RPMI7951 (cell line): ENCODE results near the gene POLR1B. TPM values are rescaled to one million over a fixed set of nuclear protein-coding genes. Genes with fewer than 3 reads are reported as not detected.

ENCODE experiments used
- total RNA-seq: library from RNA; depleted of rRNA; stranded (reverse); fragments of >200 nt; shearing (Covaris generic); gene quantifications from 2 replicates; pipeline ENCODE4 v1.2.3, GENCODE V29; 2014; rRNA removed

POLR1B gene
- total RNA-seq, 1 experiment from 2014 or later: 21.3 TPM

Other genes starting within 250 kb of the POLR1B start
- 3.4 and 3.7 TPM in 2 replicates for gene RGPD8, start 108.8 kb upstream of the POLR1B start, total RNA-seq
- 45.8 and 58.9 TPM in 2 replicates for gene TTL, start 60.3 kb upstream of the POLR1B start, total RNA-seq
- 31.6 and 32.2 TPM in 2 replicates for gene CHCHD5, start 42.1 kb downstream of the POLR1B start, total RNA-seq
- 124 and 127 TPM in 2 replicates for gene SLC20A1, start 103.5 kb downstream of the POLR1B start, total RNA-seq
- not detected in 2 replicates for gene NT5DC4, start 178.6 kb downstream of the POLR1B start, total RNA-seq
- gene CKAP2L, start 222.1 kb downstream of the POLR1B start, total RNA-seq: 47.1 and 61.9 TPM in 2 replicates
- 1.9 and 2.3 TPM in 2 replicates for gene IL1A, start 242.0 kb downstream of the POLR1B start, total RNA-seq